GM18870 (cell line): ENCODE results near the gene PMVK.

ENCODE experiments used
- ATAC-seq: cut with Tn5 transposase; IDR thresholded peaks from one replicate; pipeline ENCODE4 v1.9.1; 2021; ENCODE audit warnings: moderate library complexity; ENCODE audit not compliant: unreplicated experiment

Gene PMVK

GRCh38 chr1:154881820-154882535 is 54.5 kb downstream of the PMVK start:
- ATAC-seq: no peak

- no peak for ATAC-seq
Observed at GRCh38 chr1:154880671-154881070, 55.8 kb downstream of the PMVK start.

- no peak for ATAC-seq
Observed at GRCh38 chr1:154879038-154879421, 57.5 kb downstream of the PMVK start.

- ATAC-seq: no peak
Observed at GRCh38 chr1:154878371-154879037, 58.0 kb downstream of the PMVK start.

- ATAC-seq: no peak
Observed at GRCh38 chr1:154877370-154877974, 59.0 kb downstream of the PMVK start.

- ATAC-seq: no peak
Observed at GRCh38 chr1:154876842-154877369, 59.6 kb downstream of the PMVK start.
